A549 (cell line): ENCODE data around the gene ACAN. TPM values are rescaled to one million over a fixed set of nuclear protein-coding genes. Genes with fewer than 3 reads are reported as not detected.

Experiments
- ATAC-seq, 2 experiments: fragments of 200-7000 bp in 1 of 2; fragments of >200 bp in 1 of 2; cut with Nextera tagmentation in 1 of 2; cut with Tn5 transposase in 1 of 2; 3 replicates each; pipeline versions ENCODE4 v1.8.0 to v1.9.1; 2018 to 2020; ENCODE audit warnings: mild to moderate bottlenecking in 1 of 2, moderate library complexity in 1 of 2
- CTCF ChIA-PET: fragments of 300-600 bp; sonication (Branson Sonifier 250); formaldehyde crosslinking; extraction: SDS; loops from one replicate; lab custom pipeline; 2021; ENCODE audit warnings: antibody characterized with exemption, inconsistent platforms; lab: Yijun Ruan, JAX
- POLR2A ChIA-PET: fragments of 350-600 bp; formaldehyde crosslinking; extraction: SDS; loops from one replicate; lab custom pipeline; 2021; ENCODE audit warnings: antibody characterized with exemption, inconsistent platforms; lab: Yijun Ruan, JAX
- DNase-seq, 2 experiments: peaks; one replicate each; pipeline versions ENCODE4 v3.0.0 to v3.0.0-alpha.2; 2011 to 2016; ENCODE audit warnings: low read depth in 1 of 2, low spot score in 1 of 2
- FAIRE-seq: peaks from 2 replicates; lab custom pipeline; 2011; peaks lifted over from hg19 to GRCh38; lab: Jason Lieb, UNC
- H3K27ac ChIP-seq, 2 experiments: fragments of >200 bp; sonication (Bioruptor Twin); formaldehyde crosslinking; 3 replicates each; pipeline ENCODE4 v1.5.1; 2016 to 2017
- H3K4me1 ChIP-seq: fragments of >200 bp; sonication (Bioruptor Twin); formaldehyde crosslinking; 3 replicates; pipeline ENCODE4 v1.6.1; 2016
- H3K4me2 ChIP-seq: fragments of >200 bp; sonication (Bioruptor Twin); formaldehyde crosslinking; 3 replicates; pipeline ENCODE4 v1.6.1; 2016
- H3K4me3 ChIP-seq: fragments of >200 bp; sonication (Bioruptor Twin); formaldehyde crosslinking; 3 replicates; pipeline ENCODE4 v1.5.1; 2016
- H3K9me3 ChIP-seq: fragments of >200 bp; sonication (Bioruptor Twin); formaldehyde crosslinking; 3 replicates; pipeline ENCODE4 v1.6.1; 2016
- BHLHE40 ChIP-seq: IDR thresholded peaks from 2 replicates; pipeline ENCODE4 v1.6.1; 2012; ENCODE audit warnings: low read depth, low read length, inconsistent platforms
- CEBPB ChIP-seq, 2 experiments: fragments of >200 bp in 1 of 2; sonication (Bioruptor Twin) in 1 of 2; formaldehyde crosslinking in 1 of 2; IDR thresholded peaks; 2 replicates each; pipeline ENCODE4 v1.6.1; 2012 to 2016
- CHD4 ChIP-seq: fragments of 200-600 bp; sonication (generic); IDR thresholded peaks from 2 replicates; pipeline ENCODE4 v1.6.1; 2016; ENCODE audit warnings: antibody characterized with exemption, mild to moderate bottlenecking, borderline replicate concordance
- E2F6 ChIP-seq: IDR thresholded peaks from 2 replicates; pipeline ENCODE4 v1.6.1; 2012; ENCODE audit warnings: low read depth, borderline replicate concordance
- EHF ChIP-seq: fragments of 250-450 bp; sonication (Bioruptor Pico); IDR thresholded peaks from 2 replicates; pipeline ENCODE4 v1.5.0; 2020; ENCODE audit warnings: mild to moderate bottlenecking
- HDAC2 ChIP-seq: fragments of 200-600 bp; sonication (generic); IDR thresholded peaks from 2 replicates; pipeline ENCODE4 v1.6.1; 2016
- HMGXB4 ChIP-seq: fragments of 250-450 bp; sonication (Bioruptor Pico); IDR thresholded peaks from 2 replicates; pipeline ENCODE4 v1.5.0; 2021; ENCODE audit warnings: mild to moderate bottlenecking, moderate library complexity, borderline replicate concordance
- HOXA7 ChIP-seq: fragments of 250-450 bp; sonication (Bioruptor Pico); IDR thresholded peaks from 2 replicates; pipeline ENCODE4 v1.5.0; 2020; ENCODE audit warnings: mild to moderate bottlenecking, moderate library complexity
- HOXB5 ChIP-seq: fragments of 250-450 bp; sonication (Bioruptor Pico); IDR thresholded peaks from 2 replicates; pipeline ENCODE4 v1.5.0; 2020; ENCODE audit warnings: mild to moderate bottlenecking, moderate library complexity
- MAZ ChIP-seq: fragments of 150-350 bp; IDR thresholded peaks from 2 replicates; pipeline ENCODE4 v1.6.1; 2014; ENCODE audit warnings: antibody characterized with exemption, low read depth, low read length, borderline replicate concordance
- NPAS2 ChIP-seq: fragments of 250-450 bp; sonication (Bioruptor Pico); IDR thresholded peaks from 2 replicates; pipeline ENCODE4 v1.8.0; 2022; ENCODE audit warnings: mild to moderate bottlenecking, moderate library complexity, borderline replicate concordance
- PHF8 ChIP-seq: fragments of 200-600 bp; sonication (generic); IDR thresholded peaks from 2 replicates; pipeline ENCODE4 v1.6.1; 2016; ENCODE audit warnings: low read depth, mild to moderate bottlenecking, antibody characterized with exemption, moderate library complexity, borderline replicate concordance
- POLR2A ChIP-seq: IDR thresholded peaks from 2 replicates; pipeline ENCODE4 v1.6.1; 2012; ENCODE audit warnings: mild to moderate bottlenecking, low read length
- RAD21 ChIP-seq, 2 experiments: fragments of >200 bp in 1 of 2; sonication (Bioruptor Twin) in 1 of 2; formaldehyde crosslinking in 1 of 2; IDR thresholded peaks in 1 of 2; conservative IDR thresholded peaks in 1 of 2; 2 replicates in 1 of 2; 3 replicates in 1 of 2; pipeline ENCODE4 v1.6.1; 2012 to 2018; ENCODE audit warnings: inconsistent platforms in 1 of 2
- RNF2 ChIP-seq: fragments of 200-600 bp; sonication (generic); IDR thresholded peaks from 2 replicates; pipeline ENCODE4 v1.6.1; 2016; ENCODE audit warnings: low read depth, mild to moderate bottlenecking, antibody characterized with exemption, moderate library complexity, borderline replicate concordance
- SMC3 ChIP-seq: fragments of >200 bp; sonication (Bioruptor Twin); formaldehyde crosslinking; IDR thresholded peaks from 3 replicates; pipeline ENCODE4 v1.6.1; 2018; ENCODE audit warnings: inconsistent platforms
- TFCP2L1 ChIP-seq: fragments of 250-450 bp; sonication (Bioruptor Pico); IDR thresholded peaks from 2 replicates; pipeline ENCODE4 v1.5.0; 2021; ENCODE audit warnings: mild to moderate bottlenecking
- TP53 ChIP-seq: fragments of 250-450 bp; sonication (Bioruptor Pico); IDR thresholded peaks from 2 replicates; pipeline ENCODE4 v1.5.0; 2021; ENCODE audit warnings: mild to moderate bottlenecking, moderate library complexity
- ZFP36 ChIP-seq: fragments of 450-650 bp; IDR thresholded peaks from 2 replicates; pipeline ENCODE4 v1.6.1; 2014; ENCODE audit warnings: borderline replicate concordance; ENCODE audit not compliant: partially characterized antibody
- WGBS: methylation state at CpG from one replicate; pipeline ENCODE4 v1.1.6; 2017; ENCODE audit errors: missing lambda C conversion rate; 5-methylcytosine and 5-hydroxymethylcytosine counted together
- polyA plus RNA-seq, 4 experiments: library from polyadenylated mRNA; depleted of rRNA in 3 of 4; stranded (reverse); fragments of >200 nt; fragmentation: RNase III in 1 of 4; extraction: RNeasy Plus Mini Kit Qiagen cat#74134 plus additional on column Dnase treatment in 1 of 4; gene quantifications; 2 replicates in 3 of 4; 3 replicates in 1 of 4; pipeline ENCODE4 v1.2.3, GENCODE V29; 2011 to 2017
- TF ChIP-seq, protein P1 (sequence below): fragments of 450-650 bp; IDR thresholded peaks from 2 replicates; pipeline ENCODE4 v1.6.1; 2014; ENCODE audit warnings: antibody characterized with exemption

Gene ACAN
- polyA plus RNA-seq, 2 of the 4 experiments (the other 2 are of a cell fraction), result 0.01 TPM; not detected in 1

DNA sequence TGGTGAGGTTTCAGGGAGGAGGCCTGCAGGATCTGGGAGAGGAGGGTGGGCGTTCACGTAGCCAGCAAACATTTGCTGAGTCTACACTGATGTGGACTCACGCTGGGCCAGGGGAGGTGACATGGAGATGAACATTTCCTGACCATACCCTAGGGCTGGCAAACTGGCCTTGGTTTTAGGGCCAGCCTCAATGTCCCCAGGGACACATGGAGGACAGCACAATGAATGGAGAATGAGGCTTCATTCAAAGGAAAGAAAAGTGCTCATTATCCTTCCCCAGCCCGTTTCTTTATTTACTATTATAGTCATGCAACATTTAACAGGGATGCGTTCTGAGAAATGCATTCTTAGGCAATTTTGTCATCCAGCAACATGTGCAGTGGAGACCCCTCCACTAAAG, 26.8 kb downstream of the ACAN start:
- H3K4me2 ChIP-seq, result no peak overlapping the region
- POLR2A ChIA-PET, result no interaction called here
- no peak for FAIRE-seq
- H3K4me3 ChIP-seq, result no peak overlapping the region
- H3K4me1 ChIP-seq, result no peaks in the 10 kb centered on the region; the same call in 2 of the 3 replicates
- TF ChIP-seq POLR2A, result no peak
- TF ChIP-seq HMGXB4 (CRISPR knock-in tag), result no peak
- TF ChIP-seq, all 56 proteins: peak for 0
- DNase-seq, result no peak
- no peak for ATAC-seq
- Histone ChIP-seq H3K9me3 (no peaks in the 10 kb centered on the region), H3K27ac (no peak overlapping the region)
- 59% methylated on average over 5 of the region's 5 CpGs for WGBS
- CTCF ChIA-PET, result interaction anchor here (1.2 to 15.7 kb wide), 3 partner anchors 10 to 174 kb away, joined by 3 to 297 read pairs (median 4); no protein-coding TSS in a partner anchor

DNA sequence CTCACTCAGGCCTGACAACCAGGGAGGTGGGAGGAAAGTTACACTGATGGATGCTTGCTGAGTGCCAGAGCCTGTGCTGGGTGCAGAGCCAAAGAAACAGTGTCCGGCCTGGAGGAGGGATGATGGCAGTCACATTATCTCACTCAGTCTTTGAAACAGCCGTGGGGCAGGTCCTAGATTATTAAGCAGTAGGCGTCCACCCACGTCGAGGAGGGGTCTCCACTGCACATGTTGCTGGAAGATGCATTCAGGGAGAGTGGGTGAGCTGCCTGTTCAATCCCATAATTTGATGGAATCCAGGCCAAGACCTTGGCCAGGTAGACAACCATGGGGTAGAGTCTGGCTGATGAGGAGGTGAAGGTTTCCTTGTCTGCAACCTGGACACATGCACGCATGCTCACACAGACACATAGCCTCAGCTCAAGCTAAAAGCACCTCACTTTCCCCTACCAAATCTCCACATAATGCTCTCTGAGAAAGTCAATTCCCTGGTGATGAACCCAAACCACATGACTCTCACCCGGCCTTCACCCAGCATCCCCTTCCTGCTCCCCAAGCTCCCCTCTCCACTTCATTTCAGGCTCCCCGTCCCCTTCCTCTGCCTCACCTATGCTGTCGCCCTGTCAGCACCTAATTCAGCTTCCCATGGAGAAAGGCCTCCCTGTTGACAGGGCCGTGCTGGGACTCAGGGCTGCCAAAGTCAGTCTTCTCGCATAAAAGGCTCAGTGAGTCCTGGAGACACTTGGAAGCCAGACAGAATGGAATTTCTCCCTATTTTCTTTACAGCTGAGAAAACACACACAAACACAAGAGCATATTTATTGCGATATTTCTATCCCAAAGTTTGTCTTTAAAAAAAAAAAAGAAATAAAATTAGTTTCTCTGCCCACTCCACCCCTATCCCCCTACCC, 29.8 kb downstream of the ACAN start:
- ATAC-seq, result no peak
- Histone ChIP-seq H3K4me3 (no peak overlapping the region), H3K4me2 (no peak overlapping the region), H3K9me3 (no peaks in the 10 kb centered on the region), H3K27ac (no peak overlapping the region), H3K4me1 (no peaks in the 10 kb centered on the region; the same call in 2 of the 3 replicates)
- FAIRE-seq, result no peak
- WGBS, result 77% methylated on average over 12 of the region's 12 CpGs
- ChIA-PET POLR2A (no interaction called here), CTCF (interaction anchor here (0.9 to 15.7 kb wide), 18 partner anchors 9 to 355 kb away, joined by 3 to 297 read pairs (median 7); no protein-coding TSS in a partner anchor)
- TF ChIP-seq ZFP36 (no peak), RNF2 (no peak), HDAC2 (no peak), BHLHE40 (no peak)
- TF ChIP-seq, protein P1, sequence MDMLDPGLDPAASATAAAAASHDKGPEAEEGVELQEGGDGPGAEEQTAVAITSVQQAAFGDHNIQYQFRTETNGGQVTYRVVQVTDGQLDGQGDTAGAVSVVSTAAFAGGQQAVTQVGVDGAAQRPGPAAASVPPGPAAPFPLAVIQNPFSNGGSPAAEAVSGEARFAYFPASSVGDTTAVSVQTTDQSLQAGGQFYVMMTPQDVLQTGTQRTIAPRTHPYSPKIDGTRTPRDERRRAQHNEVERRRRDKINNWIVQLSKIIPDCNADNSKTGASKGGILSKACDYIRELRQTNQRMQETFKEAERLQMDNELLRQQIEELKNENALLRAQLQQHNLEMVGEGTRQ, result no peak
- no peak for DNase-seq

GRCh38 chr15:88833731-88834100, 30.5 kb downstream of the ACAN start:
- 61% methylated on average over 8 of the region's 8 CpGs for WGBS
- Histone ChIP-seq H3K4me1 (no peaks in the 10 kb centered on the region; the same call in 2 of the 3 replicates), H3K4me3 (no peak overlapping the region), H3K9me3 (no peaks in the 10 kb centered on the region), H3K27ac (no peak overlapping the region), H3K4me2 (no peak overlapping the region)
- CTCF ChIA-PET, result interaction anchor here (0.6 to 15.7 kb wide), 31 partner anchors 9 to 360 kb away, joined by 3 to 297 read pairs (median 4); no protein-coding TSS in a partner anchor
- ATAC-seq, result no peak
- no peak for TF ChIP-seq HOXB5 (CRISPR knock-in tag)
- TF ChIP-seq EHF, result no peak
- TF ChIP-seq E2F6, result no peak
- TF ChIP-seq CHD4, result no peak
- TF ChIP-seq CEBPB (IDR thresholded peaks at IDR 0.05), result no peak
- TF ChIP-seq RAD21 (conservative IDR thresholded peaks at IDR 0.05 in 1 of 2, IDR thresholded peaks at IDR 0.05 in 1 of 2), result no peak
- no peak for TF ChIP-seq NPAS2 (CRISPR knock-in tag)
- TF ChIP-seq PHF8, result no peak
- no peak for TF ChIP-seq MAZ
- TF ChIP-seq HOXA7 (CRISPR knock-in tag), result no peak
- TF ChIP-seq RNF2, result no peak
- TF ChIP-seq TFCP2L1, result no peak
- TF ChIP-seq SMC3, result no peak
- TF ChIP-seq TP53, result no peak
- no peak for FAIRE-seq
- POLR2A ChIA-PET, result interaction anchor here (1.1 kb wide), 1 partner anchor 177 kb away, joined by 3 read pairs; no protein-coding TSS in a partner anchor
- no peak for DNase-seq
